Esophagus squamous epithelium (tissue), 5 donors: Measurements from ENCODE around the gene ASTN2. TPM values are rescaled to one million over a fixed set of nuclear protein-coding genes. Genes with fewer than 3 reads are reported as not detected.

Experiments
- DNase-seq: peaks from one replicate; lab custom pipeline; 2025; lab: John Stamatoyannopoulos, UW
- H3K27ac ChIP-seq, 4 donors: fragments of 200-600 bp; sonication (generic); one replicate each; pipeline ENCODE4 v1.5.1; 2016 to 2019; ENCODE audit warnings: mild to moderate bottlenecking in 1 of 4
- H3K27me3 ChIP-seq, 4 donors: fragments of 200-600 bp; sonication (generic); 1 replicate in 3 of 4; 2 replicates in 1 of 4; pipeline versions ENCODE4 v1.5.1 to v1.6.0; 2017 to 2021; ENCODE audit warnings: antibody characterized with exemption in 1 of 4
- H3K36me3 ChIP-seq, 3 donors: fragments of 200-600 bp; sonication (generic); one replicate each; pipeline ENCODE4 v1.5.1; 2016 to 2019
- H3K4me1 ChIP-seq, 3 donors: fragments of 200-600 bp; sonication (generic); one replicate each; pipeline ENCODE4 v1.5.1; 2017 to 2019
- H3K4me3 ChIP-seq, 4 donors: fragments of 200-600 bp; sonication (generic); 1 replicate in 3 of 4; 2 replicates in 1 of 4; pipeline ENCODE4 v1.5.1; 2016 to 2019; ENCODE audit warnings: mild to moderate bottlenecking in 2 of 4, moderate library complexity in 1 of 4
- H3K9me3 ChIP-seq, 3 donors: fragments of 200-600 bp; sonication (generic); one replicate each; pipeline ENCODE4 v1.5.1; 2016 to 2019
- CTCF ChIP-seq, 6 experiments: fragments of 450-650 bp in 4 of 6; fragments of 200-600 bp in 2 of 6; sonication (generic) in 2 of 6; IDR thresholded peaks; one replicate each; pipeline ENCODE4 v1.5.1; 2016 to 2019; ENCODE audit warnings: antibody characterized with exemption in 6 of 6, mild to moderate bottlenecking in 4 of 6, moderate library complexity in 4 of 6
- POLR2A ChIP-seq, 4 donors: fragments of 450-650 bp; IDR thresholded peaks; one replicate each; pipeline ENCODE4 v1.6.1; 2017; ENCODE audit warnings: antibody characterized with exemption in 4 of 4, mild to moderate bottlenecking in 4 of 4, moderate library complexity in 3 of 4
- WGBS, 2 donors: methylation state at CpG; one replicate each; pipeline ENCODE4 v1.1.5; 2018; 5-methylcytosine and 5-hydroxymethylcytosine counted together
- intact Hi-C: fragments of 100-400 bp; cut with DNase I; formaldehyde crosslinking; loops from one replicate; pipeline ENCODE4 v1.15.0; 2022
- total RNA-seq, 4 donors: library from RNA; depleted of rRNA; stranded (reverse); fragments of >200 nt; gene quantifications; one replicate each; pipeline ENCODE4 v1.1.0, GENCODE V29; 2016
- donor health status: DM: yes; HTN: yes; CAD: no.

The ASTN2 gene
- total RNA-seq, 4 donors from 2014 or later = 0.13 to 1.9 (median 0.27) TPM; not detected in 1

DNA sequence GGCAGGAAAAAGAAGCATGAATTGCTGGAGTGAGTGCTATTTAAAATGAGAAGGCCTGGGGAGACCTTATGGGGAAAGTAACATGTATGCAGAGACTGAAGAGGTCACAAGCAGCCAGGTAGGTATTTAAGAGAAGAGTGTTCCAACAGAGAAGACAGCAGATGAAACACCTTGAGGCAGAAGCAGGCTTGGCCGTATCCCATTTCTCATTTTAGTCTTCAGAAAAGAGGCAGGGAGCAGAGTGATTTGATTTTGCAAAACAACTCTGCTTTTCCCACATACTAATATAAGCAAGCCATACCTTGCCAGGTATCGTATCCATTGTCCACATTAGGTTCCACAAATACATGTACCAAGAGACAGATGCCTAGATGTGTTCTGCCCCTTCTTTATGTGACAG, 244.3 kb downstream of the ASTN2 start:
- no peak for DNase-seq
- no peaks in the 10 kb centered on the region for H3K4me1 ChIP-seq
- H3K9me3 ChIP-seq = no peaks in the 10 kb centered on the region
- no peak overlapping the region for H3K4me3 ChIP-seq
- intact Hi-C loops = no loop called here
- 69 to 84% methylated on average over 2 of the region's 2 CpGs for WGBS, 2 donors
- H3K27me3 ChIP-seq = no peaks in the 10 kb centered on the region
- H3K36me3 ChIP-seq = no peaks in the 10 kb centered on the region
- no peak for TF ChIP-seq CTCF (IDR thresholded peaks at IDR 0.05)
- TF ChIP-seq POLR2A (IDR thresholded peaks at IDR 0.05) = no peak
- no peak overlapping the region for H3K27ac ChIP-seq

- no peak for TF ChIP-seq POLR2A (IDR thresholded peaks at IDR 0.05)
- no peak for TF ChIP-seq CTCF (IDR thresholded peaks at IDR 0.05)
- intact Hi-C loops = no loop called here
These were observed 245.7 kb downstream of the ASTN2 start for GRCh38 chr9:117169089-117169621.

DNA sequence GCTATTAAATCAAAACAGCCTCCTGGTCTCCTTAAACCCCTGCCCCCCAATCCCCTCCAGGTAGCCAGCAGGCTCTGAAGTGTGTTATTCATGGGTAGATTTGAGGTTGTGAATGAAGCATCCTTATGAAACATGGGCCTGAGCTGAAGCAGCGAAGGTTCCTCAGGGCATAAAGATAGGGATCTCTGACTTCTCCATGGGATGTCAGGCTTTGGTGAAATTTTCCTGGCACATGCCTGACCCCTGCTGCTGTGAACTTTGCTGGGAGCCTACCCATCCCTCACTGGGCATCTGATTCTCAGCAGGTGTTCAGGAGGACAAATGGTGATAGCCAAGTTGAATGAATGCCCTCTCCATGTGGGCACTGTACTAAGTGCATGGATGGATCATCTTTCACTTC, 250.3 kb downstream of the ASTN2 start:
- WGBS, 2 donors = 71% methylated on average over 1 of the region's 1 CpG; no CpG with 5 or more reads in 1 of the 2 donors
- Histone ChIP-seq H3K9me3 (no peaks in the 10 kb centered on the region), H3K36me3 (no peaks in the 10 kb centered on the region), H3K27ac (no peak overlapping the region), H3K27me3 (no peaks in the 10 kb centered on the region), H3K4me1 (no peaks in the 10 kb centered on the region), H3K4me3 (no peak overlapping the region)
- no peak for DNase-seq
- intact Hi-C loops = no loop called here
- TF ChIP-seq CTCF (IDR thresholded peaks at IDR 0.05) = no peak
- TF ChIP-seq POLR2A (IDR thresholded peaks at IDR 0.05) = no peak

More at GRCh38 chr9:117169089-117169621, 245.7 kb downstream of the ASTN2 start:
- no peaks in the 10 kb centered on the region for H3K36me3 ChIP-seq
- H3K27me3 ChIP-seq = no peaks in the 10 kb centered on the region
- H3K4me1 ChIP-seq = no peaks in the 10 kb centered on the region
- H3K9me3 ChIP-seq = no peaks in the 10 kb centered on the region
- no peak for DNase-seq
- WGBS, 2 donors = 23 to 34% methylated on average over 4 of the region's 4 CpGs
- no peak overlapping the region for H3K4me3 ChIP-seq
- no peak overlapping the region for H3K27ac ChIP-seq

DNA sequence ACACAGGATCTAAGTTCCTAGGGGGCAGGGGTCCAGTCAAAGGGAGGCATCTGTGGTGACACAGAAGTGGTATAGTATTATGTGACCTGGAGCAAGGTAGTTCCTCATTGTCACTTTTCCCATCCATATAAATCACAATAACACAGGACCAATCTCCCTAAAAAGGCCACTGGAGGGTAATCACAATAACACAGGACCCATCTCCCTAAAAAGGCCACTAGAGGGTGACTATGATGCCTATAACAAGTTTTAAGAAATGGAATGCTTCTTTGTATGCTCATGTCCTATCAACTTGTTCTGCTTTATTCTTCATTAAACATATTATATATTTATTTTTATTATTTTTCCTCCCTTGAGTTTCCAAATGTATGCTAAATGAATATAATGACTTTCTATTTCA, 254.6 kb downstream of the ASTN2 start:
- TF ChIP-seq CTCF (IDR thresholded peaks at IDR 0.05) (no peak), POLR2A (IDR thresholded peaks at IDR 0.05) (no peak)
- intact Hi-C loops = no loop called here
- H3K9me3 ChIP-seq = no peaks in the 10 kb centered on the region

GRCh38 chr9:117156771-117157535, 257.9 kb downstream of the ASTN2 start:
- H3K27me3 ChIP-seq = no peaks in the 10 kb centered on the region
- no peaks in the 10 kb centered on the region for H3K36me3 ChIP-seq
- H3K4me1 ChIP-seq = no peaks in the 10 kb centered on the region
- H3K4me3 ChIP-seq = no peak overlapping the region
- TF ChIP-seq CTCF (IDR thresholded peaks at IDR 0.05) (no peak), POLR2A (IDR thresholded peaks at IDR 0.05) (no peak)
- 39 to 61% methylated on average over 2 of the region's 2 CpGs for WGBS, 2 donors
- no peaks in the 10 kb centered on the region for H3K9me3 ChIP-seq
- intact Hi-C loops = no loop called here
- no peak for DNase-seq
- no peak overlapping the region for H3K27ac ChIP-seq

More for the DNA sequence above, 254.6 kb downstream of the ASTN2 start:
- no peak for DNase-seq
- Histone ChIP-seq H3K27me3 (no peaks in the 10 kb centered on the region), H3K4me1 (no peaks in the 10 kb centered on the region), H3K36me3 (no peaks in the 10 kb centered on the region), H3K4me3 (no peak overlapping the region), H3K27ac (no peak overlapping the region)
